Fibroblast of pulmonary artery (primary cell): ENCODE measurements around the gene CCDC181.

Source experiments
- DNase-seq: peaks from one replicate; pipeline ENCODE4 v3.0.0-alpha.2; 2010; ENCODE audit warnings: low read depth
- H3K4me3 ChIP-seq: replicated peaks from 2 replicates; pipeline ENCODE4 v1.5.1; 2011; ENCODE audit warnings: low read depth, mild to moderate bottlenecking, control low read depth, low read length, moderate library complexity
- TF ChIP-seq, protein P1 (sequence below): IDR thresholded peaks from 2 replicates; pipeline ENCODE4 v1.5.1; 2011; ENCODE audit warnings: mild to moderate bottlenecking, control low read depth, low read length, inconsistent platforms; ENCODE audit errors: missing control alignments

CCDC181 gene

DNA sequence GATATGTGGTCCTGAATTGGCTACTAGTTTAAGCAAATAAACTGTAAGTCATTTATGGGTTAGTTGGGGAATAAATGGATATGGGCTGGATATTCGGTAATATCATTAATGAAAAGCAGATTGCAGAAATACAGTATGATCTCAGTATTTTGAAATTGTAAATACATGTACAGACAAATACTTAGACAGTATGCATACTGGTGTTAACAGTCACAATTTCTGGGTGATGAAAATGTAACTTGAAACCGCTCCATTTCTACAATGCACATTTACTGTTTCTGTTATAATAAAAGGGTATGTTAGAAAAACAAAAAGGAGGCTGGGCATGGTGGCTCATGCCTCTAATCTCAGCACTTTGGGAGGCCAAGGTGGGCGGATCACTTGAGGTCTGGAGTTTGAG, 31.3 kb downstream of the CCDC181 start:
- TF ChIP-seq, protein P1, sequence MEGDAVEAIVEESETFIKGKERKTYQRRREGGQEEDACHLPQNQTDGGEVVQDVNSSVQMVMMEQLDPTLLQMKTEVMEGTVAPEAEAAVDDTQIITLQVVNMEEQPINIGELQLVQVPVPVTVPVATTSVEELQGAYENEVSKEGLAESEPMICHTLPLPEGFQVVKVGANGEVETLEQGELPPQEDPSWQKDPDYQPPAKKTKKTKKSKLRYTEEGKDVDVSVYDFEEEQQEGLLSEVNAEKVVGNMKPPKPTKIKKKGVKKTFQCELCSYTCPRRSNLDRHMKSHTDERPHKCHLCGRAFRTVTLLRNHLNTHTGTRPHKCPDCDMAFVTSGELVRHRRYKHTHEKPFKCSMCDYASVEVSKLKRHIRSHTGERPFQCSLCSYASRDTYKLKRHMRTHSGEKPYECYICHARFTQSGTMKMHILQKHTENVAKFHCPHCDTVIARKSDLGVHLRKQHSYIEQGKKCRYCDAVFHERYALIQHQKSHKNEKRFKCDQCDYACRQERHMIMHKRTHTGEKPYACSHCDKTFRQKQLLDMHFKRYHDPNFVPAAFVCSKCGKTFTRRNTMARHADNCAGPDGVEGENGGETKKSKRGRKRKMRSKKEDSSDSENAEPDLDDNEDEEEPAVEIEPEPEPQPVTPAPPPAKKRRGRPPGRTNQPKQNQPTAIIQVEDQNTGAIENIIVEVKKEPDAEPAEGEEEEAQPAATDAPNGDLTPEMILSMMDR: no peak
- no peak for DNase-seq
- no peak overlapping the region for H3K4me3 ChIP-seq

DNA sequence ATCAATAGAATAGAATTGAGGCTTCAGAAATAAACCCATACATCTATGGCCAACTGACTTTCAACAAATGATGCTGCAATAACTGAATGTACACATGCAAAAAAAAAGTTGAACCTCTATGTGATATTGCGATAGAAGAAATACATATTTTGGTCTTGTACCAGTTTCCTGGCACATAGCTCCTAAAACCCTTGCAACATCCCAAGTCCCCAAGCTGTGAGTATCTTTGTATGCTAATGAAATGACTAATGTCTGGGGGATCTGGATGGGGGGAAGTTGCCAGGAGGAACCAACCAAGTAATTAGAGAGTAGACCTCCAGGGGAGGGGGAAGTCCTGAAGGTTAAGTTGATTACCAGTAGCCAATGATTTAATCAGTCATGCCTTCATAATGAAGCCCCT, 34.9 kb downstream of the CCDC181 start:
- TF ChIP-seq, protein P1: no peak
- DNase-seq: peak; percentile 43
- no peak overlapping the region for H3K4me3 ChIP-seq

DNA sequence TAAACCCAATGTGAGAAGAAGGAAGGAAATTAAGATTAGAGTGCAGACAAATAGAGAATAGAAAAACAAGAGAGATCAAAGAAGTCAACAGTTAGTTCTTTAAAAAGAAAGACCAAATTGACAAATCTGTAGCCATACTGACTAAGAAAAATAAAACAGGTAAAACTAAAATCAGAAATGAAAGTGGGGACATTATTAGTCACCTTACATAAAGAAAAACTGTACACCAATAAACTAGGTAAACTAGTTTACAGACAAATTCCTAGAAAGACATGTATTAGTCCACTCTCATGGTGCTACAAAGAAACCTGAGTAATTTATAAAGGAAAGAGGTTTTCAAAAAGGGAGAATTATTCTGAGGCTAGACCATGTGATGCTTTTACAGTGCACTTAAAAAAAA, 37.0 kb downstream of the CCDC181 start:
- H3K4me3 ChIP-seq: no peak overlapping the region
- TF ChIP-seq, protein P1: no peak
- no peak for DNase-seq

DNA sequence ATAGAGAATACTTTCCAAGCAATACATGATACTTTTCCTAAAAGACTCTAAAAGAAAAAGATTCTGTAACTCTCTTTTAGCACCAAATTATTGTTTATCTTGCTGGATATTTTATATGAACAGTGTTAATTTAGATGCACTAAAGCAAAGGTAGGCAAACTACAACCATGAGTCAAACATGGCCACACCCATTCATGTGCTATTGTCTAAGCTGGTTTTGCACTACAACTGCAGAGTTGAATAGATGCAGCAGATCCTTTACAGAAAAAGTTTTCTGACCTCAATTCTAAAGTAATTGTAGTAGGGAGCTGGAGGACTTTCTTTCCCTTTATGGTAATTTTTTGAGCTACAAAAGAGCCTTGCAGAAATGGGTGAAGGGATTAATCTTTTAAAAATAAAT, 39.9 kb downstream of the CCDC181 start:
- TF ChIP-seq, protein P1: no peak
- no peak overlapping the region for H3K4me3 ChIP-seq
- no peak for DNase-seq

DNA sequence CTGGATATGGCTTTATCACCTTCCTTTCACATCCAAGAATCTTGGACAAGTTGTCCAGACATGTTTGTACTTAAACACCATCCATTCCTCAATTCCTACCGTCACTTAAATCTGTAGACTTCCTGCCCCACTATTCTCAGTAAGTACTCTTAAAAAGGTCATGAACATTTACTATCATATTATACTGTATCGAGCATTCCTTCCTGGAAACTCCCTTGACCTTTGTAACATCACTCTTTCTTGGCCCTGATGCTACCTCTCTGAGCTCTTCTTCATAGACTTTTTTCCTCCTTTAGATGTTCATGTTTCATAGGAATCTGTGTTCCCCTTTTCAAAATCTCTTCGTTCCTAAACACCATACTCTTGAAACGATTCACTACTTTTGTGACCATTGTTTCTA, 43.8 kb downstream of the CCDC181 start:
- H3K4me3 ChIP-seq: no peak overlapping the region
- no peak for DNase-seq
- TF ChIP-seq, protein P1: no peak

DNA sequence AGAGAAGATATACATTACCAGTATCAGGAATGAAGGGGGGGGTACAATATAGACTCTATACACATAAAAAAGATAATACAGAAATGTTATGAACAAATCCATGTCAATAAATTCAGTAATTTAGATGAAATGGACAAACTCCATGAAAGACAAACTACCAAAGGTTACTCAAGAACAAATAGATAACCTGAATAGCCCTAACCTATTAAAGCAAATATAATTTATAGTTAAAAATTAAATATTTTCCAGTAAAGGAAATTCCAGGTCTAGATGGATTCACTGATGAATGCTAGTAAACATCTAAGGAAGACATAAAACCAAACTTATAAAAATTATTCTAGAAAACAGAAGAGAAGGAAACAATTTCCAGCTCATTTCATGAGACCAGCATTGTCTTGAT, 46.1 kb downstream of the CCDC181 start:
- DNase-seq: no peak
- H3K4me3 ChIP-seq: no peak overlapping the region
- TF ChIP-seq, protein P1: no peak

DNA sequence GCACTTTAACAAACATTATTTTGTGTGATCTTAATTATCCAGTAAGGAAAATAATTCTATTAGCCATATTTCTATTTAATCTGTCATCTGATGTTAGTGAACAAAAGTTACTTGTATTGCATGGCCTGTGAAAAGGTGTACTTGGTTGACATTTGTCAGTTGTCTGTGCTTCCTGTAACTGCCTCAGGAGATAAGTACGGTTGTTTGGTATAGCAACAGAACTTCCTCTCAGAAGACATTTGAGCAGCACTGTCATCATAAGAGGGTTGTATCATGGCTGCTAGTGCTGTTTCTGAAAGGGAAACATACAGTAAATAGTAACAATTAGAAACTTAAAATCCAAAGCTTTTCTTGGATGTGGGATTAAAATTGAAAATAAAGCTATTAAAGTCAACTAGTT, 55.9 kb downstream of the CCDC181 start:
- no peak for DNase-seq
- TF ChIP-seq, protein P1: no peak
- H3K4me3 ChIP-seq: no peak overlapping the region
